Smooth muscle cell (in vitro differentiated cells): ENCODE results near the gene PLPP6. TPM values are rescaled to one million over a fixed set of nuclear protein-coding genes. Genes with fewer than 3 reads are reported as not detected.

Source experiments
- DNase-seq: peaks from one replicate; lab custom pipeline; 2025; ENCODE audit not compliant: unreplicated experiment; lab: John Stamatoyannopoulos, UW
- H2AFZ ChIP-seq: fragments of 200-600 bp; sonication (generic); 2 replicates; pipeline ENCODE4 v1.6.0; 2016; ENCODE audit warnings: antibody characterized with exemption, low read depth, mild to moderate bottlenecking
- H3F3A ChIP-seq: fragments of 200-600 bp; sonication (generic); 2 replicates; pipeline ENCODE4 v1.6.0; 2017; ENCODE audit warnings: antibody characterized with exemption, low read depth
- H3K27ac ChIP-seq: fragments of 200-600 bp; sonication (generic); 2 replicates; pipeline ENCODE4 v1.5.1; 2016; ENCODE audit warnings: low read depth, mild to moderate bottlenecking
- H3K27me3 ChIP-seq: fragments of 200-600 bp; sonication (generic); 2 replicates; pipeline ENCODE4 v1.6.1; 2016; ENCODE audit warnings: low read depth, mild to moderate bottlenecking
- H3K36me3 ChIP-seq: fragments of 200-600 bp; sonication (generic); 2 replicates; pipeline ENCODE4 v1.5.1; 2016; ENCODE audit warnings: low read depth
- H3K4me1 ChIP-seq: fragments of 200-600 bp; sonication (generic); 2 replicates; pipeline ENCODE4 v1.5.1; 2016; ENCODE audit warnings: low read depth
- H3K4me2 ChIP-seq: fragments of 200-600 bp; sonication (generic); 2 replicates; pipeline ENCODE4 v1.6.0; 2016; ENCODE audit warnings: mild to moderate bottlenecking
- H3K4me3 ChIP-seq: fragments of 200-600 bp; sonication (generic); 2 replicates; pipeline ENCODE4 v1.5.1; 2016; ENCODE audit warnings: mild to moderate bottlenecking
- H3K79me2 ChIP-seq: fragments of 200-600 bp; sonication (generic); 2 replicates; pipeline ENCODE4 v1.6.0; 2016; ENCODE audit warnings: low read depth, mild to moderate bottlenecking
- H3K9ac ChIP-seq: fragments of 200-600 bp; sonication (generic); 2 replicates; pipeline ENCODE4 v1.6.0; 2016; ENCODE audit warnings: low read depth
- H3K9me3 ChIP-seq: fragments of 200-600 bp; sonication (generic); replicated peaks from 2 replicates; pipeline ENCODE4 v1.5.1; 2016; ENCODE audit warnings: low read depth
- H4K20me1 ChIP-seq: fragments of 200-600 bp; sonication (generic); 2 replicates; pipeline ENCODE4 v1.6.0; 2016; ENCODE audit warnings: low read depth
- CTCF ChIP-seq: fragments of 200-600 bp; sonication (generic); IDR thresholded peaks from 2 replicates; pipeline ENCODE4 v1.5.1; 2017; ENCODE audit warnings: borderline replicate concordance, mild to moderate bottlenecking, antibody characterized with exemption; ENCODE audit not compliant: insufficient read depth, poor library complexity, severe bottlenecking
- WGBS: methylation state at CpG from one replicate; pipeline ENCODE4 v1.1.7; 2016; ENCODE audit warnings: low lambda C conversion rate; 5-methylcytosine and 5-hydroxymethylcytosine counted together
- polyA plus RNA-seq: library from polyadenylated mRNA; unstranded; fragments of >200 nt; fragmentation: Nextera tagmentation; extraction: Ambion mirVana; gene quantifications from 2 replicates; pipeline ENCODE4 v1.2.1, GENCODE V29; 2016
- total RNA-seq: library from RNA; depleted of rRNA; stranded (reverse); fragments of >200 nt; gene quantifications from 2 replicates; pipeline ENCODE4 v1.2.3, GENCODE V29; 2014

The PLPP6 gene
- total and polyA plus RNA-seq, 2 experiments from 2014 or later, result 2.6 to 6.2 TPM

GRCh38 chr9:4704129-4704528, 42.0 kb downstream of the PLPP6 start:
- Histone ChIP-seq H3K4me3 (no peak overlapping the region), H4K20me1 (no peaks in the 10 kb centered on the region), H3K79me2 (no peaks in the 10 kb centered on the region), H3F3A (no peaks in the 10 kb centered on the region), H3K4me2 (no peak overlapping the region), H3K27me3 (no peaks in the 10 kb centered on the region), H3K36me3 (peaks cover 4% of the 10 kb centered on the region), H3K9me3 (no peaks in the 10 kb centered on the region), H3K9ac (no peak overlapping the region), H3K4me1 (no peaks in the 10 kb centered on the region), H2AFZ (no peak overlapping the region), H3K27ac (no peak overlapping the region)
- DNase-seq, result no peak
- 98% methylated on average over 2 of the region's 2 CpGs for WGBS
- TF ChIP-seq CTCF, result no peak

GRCh38 chr9:4706021-4706420, 43.9 kb downstream of the PLPP6 start:
- Histone ChIP-seq H4K20me1 (no peaks in the 10 kb centered on the region), H2AFZ (no peak overlapping the region), H3K4me2 (no peak overlapping the region), H3K4me3 (no peak overlapping the region), H3K27me3 (no peaks in the 10 kb centered on the region), H3K4me1 (no peaks in the 10 kb centered on the region), H3K36me3 (peaks cover 4% of the 10 kb centered on the region), H3K27ac (no peak overlapping the region), H3K9ac (no peak overlapping the region), H3K9me3 (no peaks in the 10 kb centered on the region), H3F3A (no peaks in the 10 kb centered on the region), H3K79me2 (no peaks in the 10 kb centered on the region)
- 71% methylated on average over 2 of the region's 2 CpGs for WGBS
- TF ChIP-seq CTCF, result no peak
- DNase-seq, result no peak

GRCh38 chr9:4706971-4707622, 45.0 kb downstream of the PLPP6 start:
- H3F3A ChIP-seq, result no peaks in the 10 kb centered on the region
- no peak for DNase-seq
- H3K79me2 ChIP-seq, result no peaks in the 10 kb centered on the region
- no peaks in the 10 kb centered on the region for H3K9me3 ChIP-seq
- H3K27ac ChIP-seq, result no peak overlapping the region
- H3K4me1 ChIP-seq, result no peaks in the 10 kb centered on the region
- no peaks in the 10 kb centered on the region for H4K20me1 ChIP-seq
- H3K4me2 ChIP-seq, result no peak overlapping the region
- no peak for TF ChIP-seq CTCF
- WGBS, result 75% methylated on average over 4 of the region's 4 CpGs
- H3K36me3 ChIP-seq, result peaks cover 4% of the 10 kb centered on the region
- no peak overlapping the region for H3K4me3 ChIP-seq
- H2AFZ ChIP-seq, result no peak overlapping the region
- no peak overlapping the region for H3K9ac ChIP-seq
- no peaks in the 10 kb centered on the region for H3K27me3 ChIP-seq

- Histone ChIP-seq H4K20me1 (no peaks in the 10 kb centered on the region), H3K4me2 (no peak overlapping the region), H3F3A (no peaks in the 10 kb centered on the region), H2AFZ (no peak overlapping the region), H3K27me3 (no peaks in the 10 kb centered on the region), H3K4me3 (no peak overlapping the region), H3K9ac (no peak overlapping the region), H3K36me3 (peaks cover 4% of the 10 kb centered on the region), H3K4me1 (no peaks in the 10 kb centered on the region), H3K9me3 (no peaks in the 10 kb centered on the region), H3K79me2 (no peaks in the 10 kb centered on the region), H3K27ac (no peak overlapping the region)
- TF ChIP-seq CTCF, result no peak
- DNase-seq, result no peak
These were observed 47.3 kb downstream of the PLPP6 start for GRCh38 chr9:4709380-4709779.
